ENCODE data around the gene ASAP2.
"Not testable (repeated sequence)": the region's sequence is repeated elsewhere in the genome, so short reads cannot be mapped to it uniquely, and the experiment has no call there.

The ASAP2 gene

DNA sequence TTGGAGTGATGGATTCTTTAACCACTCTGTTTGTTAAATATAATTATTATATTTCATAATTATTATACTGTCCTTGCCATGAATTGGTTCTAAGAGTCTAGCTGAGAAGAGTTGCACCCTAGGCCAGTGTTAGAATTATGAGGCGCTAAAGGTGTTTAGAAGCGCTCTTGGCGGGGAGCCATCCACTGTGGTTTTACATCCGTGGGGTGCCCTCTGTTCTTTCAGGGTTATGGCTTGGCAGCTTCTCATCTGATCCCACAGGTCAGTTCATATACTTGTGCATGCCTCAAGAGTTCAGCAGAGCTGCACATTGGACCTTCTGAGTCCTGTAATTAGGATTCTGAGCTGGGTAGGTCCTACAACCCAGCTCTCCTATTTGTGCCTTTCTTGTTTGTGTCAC, 9.1 kb downstream of the ASAP2 start:
- no peak for DNase-seq (ENCODE audit: insufficient read length, low spot score)
- no peak for FAIRE-seq
- TF ChIP-seq POLR2AphosphoS5 (IDR thresholded peaks at IDR 0.05; ENCODE audit: low read depth, low read length) (no peak), POU2F2 (IDR thresholded peaks at IDR 0.05; ENCODE audit: low read depth, low read length) (no peak), TAF1 (IDR thresholded peaks at IDR 0.05; ENCODE audit: low read depth, low read length) (no peak), POLR2A (IDR thresholded peaks at IDR 0.05; ENCODE audit: low read depth, low read length) (no peak), SPI1 (IDR thresholded peaks at IDR 0.05; ENCODE audit: low read depth, low read length) (no peak), PAX5 (IDR thresholded peaks at IDR 0.05; ENCODE audit: insufficient read depth, low read length, severe bottlenecking) (no peak)

DNA sequence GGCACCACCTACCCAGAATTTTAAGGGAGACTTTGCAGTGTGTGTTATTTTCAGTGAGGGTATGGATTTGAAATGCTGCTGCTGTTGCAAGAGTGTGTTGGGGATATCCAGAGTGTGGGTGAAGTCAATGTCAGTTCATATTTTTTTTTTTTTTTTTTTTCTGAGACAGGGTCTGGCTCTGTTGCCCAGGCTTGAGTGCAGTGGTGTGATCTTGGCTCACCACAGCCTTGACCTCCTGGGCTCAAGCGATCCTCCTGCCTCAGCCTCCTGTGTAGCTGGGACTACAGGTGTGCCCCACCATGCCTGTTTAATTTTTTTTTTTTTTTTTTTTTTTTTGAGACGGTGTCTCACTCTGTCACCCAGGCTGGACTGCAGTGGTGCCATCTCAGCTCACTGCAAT, 9.5 kb downstream of the ASAP2 start:
- not testable (repeated sequence) for DNase-seq (ENCODE audit: insufficient read length, low spot score); FAIRE-seq

DNA sequence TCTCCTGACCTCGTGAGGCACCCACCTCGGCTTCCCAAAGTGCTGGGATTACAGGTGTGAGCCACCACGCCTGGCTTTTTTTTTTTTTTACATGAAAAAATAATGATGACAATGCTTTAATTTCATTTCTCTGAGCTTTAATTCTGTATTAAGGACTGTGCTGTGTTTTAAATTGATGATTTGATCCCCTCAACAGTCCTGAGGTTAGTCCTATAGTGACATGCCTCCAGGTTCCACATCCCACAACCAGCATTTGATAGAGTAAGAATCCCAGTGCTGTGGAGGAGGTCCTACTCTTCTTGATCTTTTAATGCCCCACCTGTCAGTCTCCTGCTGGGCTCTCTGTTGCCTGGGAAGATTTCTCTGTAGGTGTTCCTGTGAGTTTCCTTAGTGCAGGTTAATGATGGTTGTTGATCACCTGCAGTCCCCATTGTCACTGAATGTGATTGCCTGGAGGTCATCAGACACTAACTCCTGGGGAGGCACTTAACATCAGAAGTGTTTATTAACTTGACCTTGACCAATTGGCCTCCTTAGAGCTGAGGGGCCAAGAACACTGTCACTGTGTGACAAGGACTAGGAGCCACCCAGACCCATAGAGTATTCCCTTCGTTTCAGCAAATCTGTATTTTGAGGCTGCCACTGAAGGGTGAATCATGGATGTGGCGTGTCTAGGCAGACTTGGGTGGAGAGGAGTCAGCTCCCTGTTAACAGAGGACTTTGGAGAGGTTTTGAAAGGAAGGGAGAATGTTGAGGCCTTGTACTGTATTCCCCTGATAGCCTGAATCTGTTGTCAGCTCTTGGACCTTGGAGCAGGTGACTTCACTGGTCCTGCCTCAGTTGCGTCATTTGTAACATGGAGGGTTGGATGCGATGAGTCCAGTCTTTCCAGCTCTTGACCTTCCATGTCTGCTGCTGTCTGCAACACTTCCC, 11.5 kb downstream of the ASAP2 start:
- FAIRE-seq (no peak), DNase-seq (ENCODE audit: insufficient read length, low spot score) (no peak)
- TF ChIP-seq PAX5 (IDR thresholded peaks at IDR 0.05; ENCODE audit: insufficient read depth, low read length, severe bottlenecking) (no peak), POLR2AphosphoS5 (IDR thresholded peaks at IDR 0.05; ENCODE audit: low read depth, low read length) (no peak)

DNA sequence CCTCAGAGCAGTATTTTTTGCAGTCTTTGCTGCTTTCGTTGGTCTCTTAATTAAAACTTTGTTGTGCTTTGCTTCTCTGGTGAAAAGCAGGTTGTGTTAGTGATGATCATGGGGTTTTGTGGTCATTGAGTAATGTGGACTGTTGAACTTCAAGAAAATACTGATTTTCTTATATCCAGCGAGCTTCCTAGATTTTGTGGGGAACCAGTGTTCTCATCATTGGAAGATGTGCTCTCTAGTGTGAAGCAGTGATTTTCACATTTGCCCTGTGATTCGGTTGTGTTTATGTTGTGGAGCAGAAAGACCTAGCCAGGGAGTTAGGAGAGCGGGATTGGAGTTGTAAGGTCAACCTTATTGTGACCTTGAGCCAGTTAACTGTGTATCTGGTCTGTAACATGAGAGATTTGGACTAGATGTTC, 12.4 kb downstream of the ASAP2 start:
- FAIRE-seq: no peak
- no peak for TF ChIP-seq POLR2AphosphoS5 (IDR thresholded peaks at IDR 0.05; ENCODE audit: low read depth, low read length)
- TF ChIP-seq PAX5 (IDR thresholded peaks at IDR 0.05; ENCODE audit: insufficient read depth, low read length, severe bottlenecking): no peak
- TF ChIP-seq TAF1 (IDR thresholded peaks at IDR 0.05; ENCODE audit: low read depth, low read length): no peak
- no peak for TF ChIP-seq POLR2A (IDR thresholded peaks at IDR 0.05; ENCODE audit: low read depth, low read length)
- TF ChIP-seq POU2F2 (IDR thresholded peaks at IDR 0.05; ENCODE audit: low read depth, low read length): no peak
- no peak for TF ChIP-seq SPI1 (IDR thresholded peaks at IDR 0.05; ENCODE audit: low read depth, low read length)

DNA sequence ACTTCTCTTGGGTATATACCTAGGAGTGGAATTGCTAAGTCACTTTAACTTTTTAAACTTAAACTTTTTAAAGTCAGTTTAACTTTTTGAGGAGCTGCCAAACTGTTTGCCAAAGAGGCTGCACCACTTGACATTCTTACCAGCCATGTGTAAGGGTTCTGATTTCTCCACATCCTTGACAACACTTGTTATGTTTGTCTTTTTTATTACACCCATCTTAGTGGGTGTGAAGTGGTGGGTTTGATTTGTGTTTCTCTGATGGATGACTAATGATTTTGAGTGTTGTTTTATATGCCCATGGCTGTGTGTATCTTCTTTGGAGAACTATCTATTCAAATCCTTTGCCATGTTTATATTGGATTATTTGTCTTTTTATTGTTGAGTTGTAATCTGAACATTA, 13.6 kb downstream of the ASAP2 start:
- TF ChIP-seq SPI1 (IDR thresholded peaks at IDR 0.05; ENCODE audit: low read depth, low read length) (no peak), TAF1 (IDR thresholded peaks at IDR 0.05; ENCODE audit: low read depth, low read length) (no peak), POLR2AphosphoS5 (IDR thresholded peaks at IDR 0.05; ENCODE audit: low read depth, low read length) (no peak), POU2F2 (IDR thresholded peaks at IDR 0.05; ENCODE audit: low read depth, low read length) (no peak), PAX5 (IDR thresholded peaks at IDR 0.05; ENCODE audit: insufficient read depth, low read length, severe bottlenecking) (no peak), POLR2A (IDR thresholded peaks at IDR 0.05; ENCODE audit: low read depth, low read length) (no peak)
- FAIRE-seq (no peak), DNase-seq (ENCODE audit: insufficient read length, low spot score) (no peak)

More for the DNA sequence above, 12.4 kb downstream of the ASAP2 start:
- DNase-seq (ENCODE audit: insufficient read length, low spot score): no peak

DNA sequence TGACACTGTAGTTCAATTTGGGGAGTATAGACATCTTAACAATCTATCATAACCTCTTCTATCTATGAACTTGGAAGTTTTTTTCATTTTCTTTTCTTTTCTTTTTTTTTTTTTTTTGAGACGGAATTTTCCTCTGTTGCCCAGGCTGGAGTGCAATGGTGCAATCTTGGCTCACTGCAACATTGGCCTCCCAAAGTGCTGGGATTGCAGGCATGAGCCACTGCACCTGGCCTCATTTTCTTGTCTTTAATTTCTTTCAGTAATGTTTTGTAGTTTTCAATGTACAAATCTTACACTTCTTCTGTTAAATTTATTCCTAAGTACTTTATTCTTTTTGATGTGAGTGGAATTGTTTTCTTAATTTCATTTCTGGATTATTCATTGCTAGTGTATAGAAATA, 14.6 kb downstream of the ASAP2 start:
- TF ChIP-seq POLR2AphosphoS5 (IDR thresholded peaks at IDR 0.05; ENCODE audit: low read depth, low read length): no peak
- no peak for DNase-seq (ENCODE audit: insufficient read length, low spot score)

DNA sequence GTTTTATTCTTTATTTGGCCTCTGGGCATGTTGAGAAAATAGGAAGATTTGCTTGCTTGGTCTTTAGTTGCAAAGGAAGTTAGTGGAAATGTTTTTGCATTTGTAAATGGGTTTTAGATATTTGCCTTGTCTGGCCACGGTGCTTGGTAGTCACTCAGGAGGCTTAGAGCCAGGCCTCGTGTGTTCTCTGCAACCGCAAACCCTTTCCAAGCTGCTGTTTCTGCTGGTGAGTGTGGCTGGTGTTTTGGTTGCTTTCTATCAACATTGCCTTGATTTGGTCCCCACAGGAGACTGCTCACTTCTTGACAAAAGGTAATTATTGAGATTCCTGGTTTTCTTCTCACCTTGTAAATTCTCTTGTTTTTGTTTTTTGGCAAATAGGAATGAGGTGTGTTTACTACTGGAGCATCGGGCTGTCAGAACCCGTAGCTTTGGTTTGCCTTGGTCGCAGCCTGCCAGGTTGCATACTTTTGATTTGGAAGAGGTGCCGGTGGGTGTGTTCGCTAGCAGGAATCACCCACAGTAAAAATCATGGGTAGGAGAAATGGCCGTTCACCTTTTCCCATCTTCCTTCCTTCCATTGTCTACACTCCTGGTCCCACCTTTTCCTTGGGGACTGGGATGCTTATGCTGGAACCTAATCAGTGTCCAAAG, 15.8 kb downstream of the ASAP2 start:
- DNase-seq (ENCODE audit: insufficient read length, low spot score) (no peak), FAIRE-seq (no peak)
- TF ChIP-seq TAF1 (IDR thresholded peaks at IDR 0.05; ENCODE audit: low read depth, low read length) (no peak), POLR2AphosphoS5 (IDR thresholded peaks at IDR 0.05; ENCODE audit: low read depth, low read length) (no peak), POLR2A (IDR thresholded peaks at IDR 0.05; ENCODE audit: low read depth, low read length) (no peak), SPI1 (IDR thresholded peaks at IDR 0.05; ENCODE audit: low read depth, low read length) (no peak), POU2F2 (IDR thresholded peaks at IDR 0.05; ENCODE audit: low read depth, low read length) (no peak), PAX5 (IDR thresholded peaks at IDR 0.05; ENCODE audit: insufficient read depth, low read length, severe bottlenecking) (no peak)

More for the DNA sequence above, 14.6 kb downstream of the ASAP2 start:
- no peak for FAIRE-seq

DNA sequence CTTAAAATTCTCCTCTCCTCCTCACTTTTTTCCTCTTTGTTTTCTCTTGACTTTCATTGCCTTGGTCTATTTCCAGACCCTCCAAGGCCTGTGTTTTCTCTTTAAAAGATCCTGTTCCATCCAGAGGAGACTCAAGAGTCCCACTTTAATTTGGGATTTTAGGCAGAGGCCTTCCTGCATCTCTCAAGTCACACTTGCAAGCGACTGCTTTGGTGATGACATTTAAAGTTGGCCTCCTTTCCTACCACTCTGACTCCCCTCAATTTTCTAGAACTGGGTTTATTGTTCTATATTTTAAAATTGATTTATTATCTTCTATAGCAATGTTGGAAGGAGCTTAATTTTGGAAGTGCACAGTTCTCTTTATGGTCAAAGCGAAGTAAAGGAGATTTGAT, 16.3 kb downstream of the ASAP2 start:
- no peak for DNase-seq (ENCODE audit: insufficient read length, low spot score)
- FAIRE-seq: no peak
- TF ChIP-seq POU2F2 (IDR thresholded peaks at IDR 0.05; ENCODE audit: low read depth, low read length): no peak
- no peak for TF ChIP-seq POLR2AphosphoS5 (IDR thresholded peaks at IDR 0.05; ENCODE audit: low read depth, low read length)
- TF ChIP-seq TAF1 (IDR thresholded peaks at IDR 0.05; ENCODE audit: low read depth, low read length): no peak
- TF ChIP-seq PAX5 (IDR thresholded peaks at IDR 0.05; ENCODE audit: insufficient read depth, low read length, severe bottlenecking): no peak
- TF ChIP-seq SPI1 (IDR thresholded peaks at IDR 0.05; ENCODE audit: low read depth, low read length): no peak
- TF ChIP-seq POLR2A (IDR thresholded peaks at IDR 0.05; ENCODE audit: low read depth, low read length): no peak

DNA sequence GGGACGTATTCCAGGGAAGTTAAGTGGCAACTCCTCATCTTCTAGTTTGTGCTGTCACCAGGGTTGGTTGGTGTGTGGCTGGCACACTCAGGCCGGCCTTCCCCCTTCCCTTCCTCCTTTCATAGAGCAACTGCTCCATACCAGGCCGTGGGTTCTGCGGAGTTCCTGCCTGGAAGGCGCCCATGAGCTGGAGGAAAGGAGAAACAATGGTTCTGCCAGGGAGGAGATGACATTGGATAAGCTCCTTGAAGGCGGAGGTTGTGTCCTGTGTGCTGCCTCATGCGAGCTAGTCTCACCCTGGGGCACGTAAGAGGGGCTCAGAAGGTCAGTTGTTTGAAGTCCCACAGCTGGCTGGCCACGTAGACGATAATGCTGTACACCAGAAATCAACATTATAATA, 19.2 kb downstream of the ASAP2 start:
- FAIRE-seq (no peak), DNase-seq (ENCODE audit: insufficient read length, low spot score) (no peak)
- no peak for TF ChIP-seq POLR2AphosphoS5 (IDR thresholded peaks at IDR 0.05; ENCODE audit: low read depth, low read length)
- no peak for TF ChIP-seq POLR2A (IDR thresholded peaks at IDR 0.05; ENCODE audit: low read depth, low read length)
- no peak for TF ChIP-seq POU2F2 (IDR thresholded peaks at IDR 0.05; ENCODE audit: low read depth, low read length)
- no peak for TF ChIP-seq TAF1 (IDR thresholded peaks at IDR 0.05; ENCODE audit: low read depth, low read length)
